GM12872 (cell line): Measurements from ENCODE around the gene PDE9A.

ENCODE experiments used
- TF ChIP-seq, protein P1 (sequence below): IDR thresholded peaks from 3 replicates; pipeline ENCODE4 v1.5.1; 2011; ENCODE audit warnings: low read depth, mild to moderate bottlenecking, low read length, moderate library complexity; ENCODE audit not compliant: insufficient read depth

PDE9A gene

DNA sequence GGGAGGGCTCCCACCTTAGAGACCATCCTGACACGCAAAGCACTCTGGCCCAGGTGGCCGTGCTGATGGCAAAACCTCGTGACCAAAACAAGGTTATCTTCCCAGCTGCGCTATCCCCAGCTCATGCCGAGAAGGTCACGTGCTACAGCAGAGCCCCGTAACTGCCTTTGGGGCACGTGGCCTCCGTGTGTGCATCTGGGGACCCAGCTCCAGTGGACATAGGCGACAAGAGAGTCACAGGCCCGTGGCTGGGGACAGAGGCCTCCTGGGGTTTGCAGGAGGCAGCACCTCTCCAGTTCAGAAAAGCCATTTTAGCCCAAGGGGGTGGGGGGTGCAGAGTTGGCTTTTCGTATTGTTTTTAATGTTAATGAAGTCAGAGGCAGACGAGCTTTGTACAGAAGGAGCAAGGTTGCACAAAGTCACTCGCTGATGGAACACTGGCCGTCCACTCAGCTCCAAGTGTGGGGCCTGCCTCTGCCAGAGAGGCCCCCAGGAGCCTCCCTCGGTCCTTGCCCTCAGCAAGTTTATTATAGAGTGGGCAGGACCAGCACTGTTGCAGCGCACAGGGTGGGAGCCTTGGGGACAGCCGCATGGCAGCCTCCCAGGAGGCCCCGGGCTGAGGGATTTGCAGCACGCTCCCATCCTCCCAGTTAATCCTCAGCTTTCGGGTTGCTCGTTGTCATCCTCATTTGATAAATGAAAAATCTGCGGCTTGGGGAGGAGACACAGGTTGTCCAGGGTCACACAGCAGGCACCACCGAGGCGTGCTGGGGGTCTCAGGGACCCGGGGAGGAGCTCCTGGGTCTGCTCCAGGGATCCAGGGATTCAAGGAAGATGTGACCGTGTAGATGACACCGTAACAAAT lies 8.0 kb upstream of the PDE9A start:
- TF ChIP-seq, protein P1, sequence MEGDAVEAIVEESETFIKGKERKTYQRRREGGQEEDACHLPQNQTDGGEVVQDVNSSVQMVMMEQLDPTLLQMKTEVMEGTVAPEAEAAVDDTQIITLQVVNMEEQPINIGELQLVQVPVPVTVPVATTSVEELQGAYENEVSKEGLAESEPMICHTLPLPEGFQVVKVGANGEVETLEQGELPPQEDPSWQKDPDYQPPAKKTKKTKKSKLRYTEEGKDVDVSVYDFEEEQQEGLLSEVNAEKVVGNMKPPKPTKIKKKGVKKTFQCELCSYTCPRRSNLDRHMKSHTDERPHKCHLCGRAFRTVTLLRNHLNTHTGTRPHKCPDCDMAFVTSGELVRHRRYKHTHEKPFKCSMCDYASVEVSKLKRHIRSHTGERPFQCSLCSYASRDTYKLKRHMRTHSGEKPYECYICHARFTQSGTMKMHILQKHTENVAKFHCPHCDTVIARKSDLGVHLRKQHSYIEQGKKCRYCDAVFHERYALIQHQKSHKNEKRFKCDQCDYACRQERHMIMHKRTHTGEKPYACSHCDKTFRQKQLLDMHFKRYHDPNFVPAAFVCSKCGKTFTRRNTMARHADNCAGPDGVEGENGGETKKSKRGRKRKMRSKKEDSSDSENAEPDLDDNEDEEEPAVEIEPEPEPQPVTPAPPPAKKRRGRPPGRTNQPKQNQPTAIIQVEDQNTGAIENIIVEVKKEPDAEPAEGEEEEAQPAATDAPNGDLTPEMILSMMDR: no peak

DNA sequence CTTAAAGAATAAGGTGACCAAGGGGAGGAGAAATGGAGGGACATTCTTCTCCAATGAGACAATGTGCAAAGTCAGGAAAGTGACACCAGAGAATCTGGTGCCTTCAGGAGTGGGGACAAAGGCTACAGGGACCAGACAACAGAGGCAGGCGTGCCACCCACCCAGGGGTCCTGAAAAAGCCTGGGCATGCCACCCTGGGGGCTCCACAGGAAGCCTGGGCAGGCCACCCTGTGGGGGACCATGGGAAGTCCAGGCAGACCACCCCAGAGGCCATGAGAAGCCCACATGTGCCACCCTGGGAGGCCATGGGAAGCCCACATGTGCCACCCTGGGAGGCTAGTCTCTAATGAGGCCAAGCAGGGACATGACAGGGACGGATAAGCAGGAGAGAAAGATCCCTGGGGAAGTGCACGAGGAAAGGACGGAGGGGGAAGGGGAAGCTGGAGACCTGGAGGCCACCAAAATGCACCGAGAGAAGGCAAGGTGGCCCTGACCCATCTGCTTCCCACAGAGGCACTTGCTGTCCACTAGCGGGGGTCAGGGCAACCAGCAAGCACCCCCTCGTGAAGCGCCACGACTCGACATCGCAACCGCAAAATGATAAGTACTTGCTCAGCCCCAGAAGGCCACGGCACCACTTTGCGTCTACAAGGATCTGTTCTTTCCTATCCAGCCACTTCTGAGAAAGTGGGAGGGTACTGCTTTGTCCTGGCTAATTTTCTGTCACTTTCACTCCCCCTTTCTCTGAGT lies 7.2 kb upstream of the PDE9A start:
- TF ChIP-seq, protein P1: no peak

DNA sequence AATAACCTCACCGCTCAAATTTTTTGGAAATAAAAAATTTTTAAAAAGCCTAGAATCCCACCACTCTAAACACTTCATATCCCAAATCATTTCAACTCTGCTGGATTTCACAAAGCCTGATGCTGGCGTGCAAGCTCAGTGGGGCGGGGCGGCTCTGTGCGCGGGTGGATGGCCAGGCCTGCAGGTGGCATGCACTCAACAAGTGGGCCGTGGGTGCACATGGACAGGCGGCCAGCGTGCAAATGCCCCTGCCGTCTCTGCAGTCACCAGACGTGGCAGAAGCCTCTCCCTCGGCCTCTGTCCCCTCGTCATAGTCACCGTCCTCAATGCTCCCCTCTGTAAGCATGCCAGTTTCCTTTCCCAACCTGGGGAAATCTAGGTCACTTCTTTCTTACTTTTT lies 6.6 kb upstream of the PDE9A start:
- TF ChIP-seq, protein P1: no peak

DNA sequence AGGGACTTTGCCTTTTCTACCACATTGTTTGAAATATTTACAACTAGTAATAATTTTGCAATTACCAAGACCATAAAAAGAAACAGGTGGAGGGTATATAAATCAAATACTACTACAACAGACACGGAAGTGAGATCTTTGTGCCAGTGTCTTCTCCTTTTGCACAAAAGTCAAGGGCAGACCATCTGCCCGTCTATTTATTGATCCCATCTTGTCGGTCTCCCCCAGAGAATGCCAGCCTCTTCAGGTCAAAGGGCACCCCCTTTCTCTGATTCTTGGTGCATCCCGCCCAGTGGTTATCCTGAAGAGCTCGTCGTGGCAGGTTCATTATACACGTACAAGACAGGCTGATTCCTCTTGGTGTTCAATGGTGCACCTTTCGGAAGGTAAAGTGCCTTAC lies 4.8 kb upstream of the PDE9A start:
- TF ChIP-seq, protein P1: no peak

DNA sequence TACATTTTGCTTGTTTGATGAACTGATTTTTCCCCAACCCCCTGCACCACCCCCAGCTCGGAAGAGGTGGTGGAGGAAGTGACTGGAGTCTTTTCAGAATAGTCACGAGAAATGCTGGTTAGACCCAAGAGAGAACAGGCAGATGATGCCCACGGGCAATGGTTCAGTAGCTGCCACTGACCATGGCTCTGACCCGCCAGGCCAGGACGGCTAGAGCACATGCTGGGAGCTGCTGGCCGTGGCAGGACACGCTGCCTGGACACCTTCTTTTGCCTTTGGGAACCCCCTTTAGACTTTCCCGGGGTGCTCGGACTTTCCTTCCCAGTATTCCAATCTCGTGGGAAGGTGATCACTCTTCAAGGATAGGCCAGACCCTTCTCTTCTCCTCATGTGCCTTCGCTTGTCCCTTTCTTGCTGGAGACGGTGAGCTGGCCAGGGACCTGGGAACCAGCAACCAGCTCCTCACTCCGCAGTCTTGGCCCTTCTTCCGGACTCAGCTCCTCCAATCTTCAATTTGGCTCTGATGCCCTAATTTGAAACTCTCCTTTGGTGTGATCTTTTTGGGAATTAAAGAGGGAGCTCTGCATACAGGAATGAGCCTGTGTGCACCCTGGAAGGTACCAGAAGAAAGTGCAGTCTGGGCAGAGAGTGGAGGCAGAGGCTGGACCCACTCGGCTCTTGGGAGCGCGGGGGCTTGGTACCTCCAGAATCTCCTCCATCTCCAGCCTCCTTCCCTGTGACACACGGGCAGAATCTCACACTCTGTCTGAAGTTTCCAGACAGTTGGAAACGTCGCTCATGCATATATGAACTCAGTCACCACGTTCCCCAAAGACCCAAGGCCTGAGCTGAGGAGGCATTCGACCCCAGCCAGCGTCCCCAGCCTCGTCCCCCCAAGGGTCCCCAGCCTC lies 4.0 kb upstream of the PDE9A start:
- TF ChIP-seq, protein P1: no peak

DNA sequence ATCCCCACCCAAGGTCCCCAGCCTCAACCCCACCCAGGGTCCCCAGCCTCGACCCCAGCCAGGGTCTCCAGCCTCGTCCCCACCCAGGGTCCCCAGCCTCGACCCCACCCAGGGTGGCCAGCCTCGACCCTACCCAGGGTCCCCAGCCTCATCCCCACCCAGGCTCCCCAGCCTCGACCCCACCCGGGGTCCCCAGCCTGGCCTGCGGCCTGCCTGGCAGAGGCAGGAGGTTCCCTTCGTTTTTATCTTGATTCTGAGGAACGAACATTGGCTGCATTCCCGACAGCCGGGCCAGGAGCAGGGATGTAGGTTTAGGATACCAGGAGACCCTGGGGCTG lies 3.4 kb upstream of the PDE9A start:
- TF ChIP-seq, protein P1: no peak
